Muscle of leg (tissue), 11 donors: ENCODE data around the gene GRIK1. TPM values are rescaled to one million over a fixed set of nuclear protein-coding genes. Genes with fewer than 3 reads are reported as not detected.

Experiments
- DNase-seq: peaks from one replicate; pipeline ENCODE4 v3.0.0; 2013
- H3K27ac ChIP-seq: one replicate; pipeline ENCODE4 v1.5.1; 2013; ENCODE audit warnings: mild to moderate bottlenecking, low read length, control low read depth
- H3K27me3 ChIP-seq: one replicate; pipeline ENCODE4 v1.6.1; 2013; ENCODE audit warnings: low read length; ENCODE audit not compliant: control insufficient read depth, insufficient read depth
- H3K36me3 ChIP-seq: one replicate; pipeline ENCODE4 v1.6.1; 2013; ENCODE audit warnings: low read length; ENCODE audit not compliant: control insufficient read depth, insufficient read depth
- H3K4me1 ChIP-seq: one replicate; pipeline ENCODE4 v1.6.1; 2013; ENCODE audit warnings: low read length; ENCODE audit not compliant: control insufficient read depth, insufficient read depth
- H3K4me3 ChIP-seq: one replicate; pipeline ENCODE4 v1.5.1; 2013; ENCODE audit warnings: low read length, control low read depth
- H3K9me3 ChIP-seq: replicated peaks from 2 replicates; pipeline ENCODE4 v1.6.1; 2013; ENCODE audit warnings: low read depth, low read length; ENCODE audit not compliant: control insufficient read depth
- WGBS: methylation state at CpG from one replicate; pipeline ENCODE4 v1.1.5; 2013; ENCODE audit warnings: missing lambda C conversion rate; ENCODE audit not compliant: insufficient coverage; 5-methylcytosine and 5-hydroxymethylcytosine counted together
- polyA plus RNA-seq, 8 donors: library from polyadenylated mRNA; unstranded; fragments of 120-200 nt; gene quantifications; one replicate each; pipeline versions ENCODE4 v1.2.1 to v1.2.3, GENCODE V29; 2013; ENCODE audit warnings: inconsistent platforms in 1 of 8, low replicate concordance in 1 of 8; ENCODE audit not compliant: insufficient read length in 8 of 8, insufficient read depth in 1 of 8
- total RNA-seq: library from RNA; stranded (reverse); fragments of 120-200 nt; gene quantifications from one replicate; pipeline ENCODE4 v1.2.4, GENCODE V29; 2013

Gene GRIK1
- total and polyA plus RNA-seq, 9 donors: 0.25 to 2.1 (median 0.39) TPM

DNA sequence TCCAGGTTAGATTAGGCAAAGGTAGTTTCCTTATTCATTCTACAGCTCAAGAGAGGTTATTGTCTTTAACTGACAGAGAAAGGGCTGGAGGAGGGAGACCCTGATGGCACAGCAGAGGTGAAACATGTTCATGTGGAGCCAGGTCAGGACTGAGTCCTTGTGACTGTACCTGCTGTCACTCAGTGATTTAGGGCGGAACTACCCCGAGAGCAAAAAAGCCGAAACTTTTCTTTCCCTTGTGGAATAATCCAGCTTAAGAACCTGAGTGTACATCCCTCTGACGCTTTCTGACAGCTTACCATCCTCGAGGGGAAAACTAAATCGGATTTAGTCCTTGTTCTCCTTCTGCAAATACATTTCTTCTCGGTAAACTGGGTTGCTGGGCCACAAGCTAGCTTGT lies 367.8 kb downstream of the GRIK1 start:
- 72% methylated on average over 6 of the region's 7 CpGs for WGBS
- H3K36me3 ChIP-seq: no peaks in the 10 kb centered on the region
- no peaks in the 10 kb centered on the region for H3K27me3 ChIP-seq
- H3K27ac ChIP-seq: no peak overlapping the region
- no peaks in the 10 kb centered on the region for H3K4me1 ChIP-seq
- H3K4me3 ChIP-seq: no peak overlapping the region
- no peaks in the 10 kb centered on the region for H3K9me3 ChIP-seq
- DNase-seq: no peak

DNA sequence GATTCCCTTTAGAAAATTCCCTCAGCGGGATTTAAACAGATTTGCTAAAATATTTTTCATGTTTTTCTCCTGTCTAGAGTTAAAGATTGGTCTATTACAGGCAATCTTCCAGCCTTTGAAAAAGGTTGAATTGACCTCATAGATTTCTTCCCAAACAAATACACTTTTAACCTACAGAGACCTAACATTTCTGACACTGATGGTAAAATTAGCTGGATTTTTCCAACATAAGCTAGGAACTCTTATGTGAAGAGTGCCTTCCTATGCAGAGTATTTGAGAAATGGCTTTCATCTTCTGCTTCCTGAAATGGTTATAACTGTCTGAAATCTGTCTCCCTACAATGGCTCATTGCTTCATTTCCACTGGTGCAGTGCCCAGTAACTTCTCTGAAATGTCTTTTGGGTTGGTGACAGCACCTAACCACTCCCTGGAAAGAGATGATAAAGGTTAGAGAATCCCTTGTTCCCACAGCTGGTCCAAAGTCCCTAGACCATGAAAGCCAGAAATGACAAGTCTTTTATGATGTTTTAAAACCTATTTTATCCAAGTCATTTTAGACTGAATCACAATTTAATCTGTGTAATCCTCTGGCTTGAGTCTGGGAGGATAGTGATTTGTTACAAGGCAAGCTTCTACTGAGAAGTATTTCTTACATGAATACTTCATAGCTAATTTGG lies 371.6 kb downstream of the GRIK1 start:
- no CpG with 5 or more reads among the region's 1 CpG for WGBS
- Histone ChIP-seq H3K4me1 (peaks cover 2% of the 10 kb centered on the region), H3K36me3 (no peaks in the 10 kb centered on the region), H3K4me3 (no peak overlapping the region), H3K27me3 (no peaks in the 10 kb centered on the region), H3K27ac (no peak overlapping the region), H3K9me3 (no peaks in the 10 kb centered on the region)
- peak; percentile 29 for DNase-seq

DNA sequence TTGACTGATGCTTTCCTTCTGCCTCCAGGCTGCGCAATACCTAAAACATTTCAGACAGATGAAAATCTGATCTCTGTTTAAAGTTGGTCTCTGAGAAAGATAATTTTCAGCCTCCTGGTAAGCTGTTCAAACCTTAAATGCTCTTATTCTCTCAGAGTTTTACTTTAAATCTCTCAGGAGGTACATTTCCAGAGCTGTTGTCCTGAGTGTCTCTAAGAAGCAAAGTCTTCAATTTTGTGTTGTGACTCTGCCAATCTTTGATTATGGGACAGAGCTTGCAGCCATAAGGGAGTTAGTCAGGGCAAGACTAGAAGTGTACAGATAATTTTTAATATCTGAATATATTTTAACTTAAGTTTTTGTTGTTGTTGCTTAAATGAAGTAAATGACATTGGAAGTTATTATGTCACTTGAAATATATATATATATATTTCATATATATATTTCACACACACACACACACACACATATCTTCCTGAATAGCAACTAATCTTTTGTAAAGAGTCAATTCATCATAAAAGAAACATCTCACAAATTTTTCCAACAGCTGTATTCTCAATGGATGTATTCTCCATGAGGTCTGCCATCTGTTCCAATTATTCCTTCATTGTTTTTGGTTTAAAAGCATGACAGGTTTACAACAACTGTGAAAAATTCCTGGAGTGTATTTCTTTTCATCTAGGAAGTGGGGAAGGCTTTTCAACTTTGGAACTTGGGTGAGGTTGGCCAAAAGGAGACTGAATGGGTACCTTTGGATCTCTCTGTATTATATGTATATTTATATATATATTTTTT lies 381.7 kb downstream of the GRIK1 start:
- no peaks in the 10 kb centered on the region for H3K27me3 ChIP-seq
- H3K4me1 ChIP-seq: no peaks in the 10 kb centered on the region
- H3K4me3 ChIP-seq: no peak overlapping the region
- peak overlapping the region; percentile 30 for H3K27ac ChIP-seq
- H3K36me3 ChIP-seq: no peaks in the 10 kb centered on the region
- H3K9me3 ChIP-seq: no peaks in the 10 kb centered on the region
- WGBS: no CpG with 5 or more reads among the region's 1 CpG
- DNase-seq: peak; percentile 84

DNA sequence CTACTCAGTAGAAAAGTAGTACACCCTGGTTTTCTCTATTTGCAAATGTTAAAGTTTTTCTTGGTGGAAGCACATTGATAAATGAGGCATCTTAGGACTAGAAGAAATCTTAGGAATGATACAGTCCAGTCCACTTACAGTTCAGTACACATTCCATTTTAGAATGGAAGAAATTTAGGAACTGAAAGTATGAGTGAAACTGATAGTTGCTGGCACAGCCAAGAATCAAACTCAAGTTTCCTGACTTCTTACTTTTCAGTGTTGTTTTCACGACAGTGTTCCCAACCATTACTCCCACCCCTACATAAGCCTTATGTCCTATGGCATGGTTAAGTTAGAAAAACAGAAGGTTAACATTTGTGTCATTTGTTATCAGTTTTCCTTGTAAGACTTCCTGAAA lies 382.6 kb downstream of the GRIK1 start:
- WGBS: no CpG with 5 or more reads among the region's 1 CpG
- Histone ChIP-seq H3K36me3 (no peaks in the 10 kb centered on the region), H3K27me3 (no peaks in the 10 kb centered on the region), H3K9me3 (no peaks in the 10 kb centered on the region), H3K27ac (peak overlapping the region; percentile 30), H3K4me1 (no peaks in the 10 kb centered on the region), H3K4me3 (no peak overlapping the region)
- DNase-seq: peak; percentile 55

DNA sequence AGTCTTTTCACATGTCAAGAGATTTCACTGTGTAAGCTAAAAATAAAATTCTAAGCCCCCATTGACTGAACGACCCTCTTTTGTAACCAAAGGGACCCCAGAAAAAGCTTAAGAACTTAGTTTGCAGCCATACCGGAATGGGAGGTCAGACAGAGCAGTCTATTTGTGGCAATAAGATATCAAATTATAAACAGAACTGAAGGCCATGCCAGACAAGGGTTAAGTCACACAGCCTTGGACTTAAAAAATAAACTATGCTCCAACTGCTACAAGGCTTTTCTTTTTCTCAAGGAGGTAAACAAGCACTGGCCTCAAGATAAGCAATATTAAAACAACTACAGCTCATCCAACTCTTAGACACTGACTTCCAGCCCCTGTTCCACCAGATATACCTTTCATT lies 384.2 kb downstream of the GRIK1 start:
- Histone ChIP-seq H3K36me3 (no peaks in the 10 kb centered on the region), H3K4me3 (no peak overlapping the region), H3K27ac (no peak overlapping the region), H3K27me3 (no peaks in the 10 kb centered on the region), H3K9me3 (no peaks in the 10 kb centered on the region), H3K4me1 (no peaks in the 10 kb centered on the region)
- DNase-seq: no peak
- no CpG with 5 or more reads among the region's 2 CpGs for WGBS

DNA sequence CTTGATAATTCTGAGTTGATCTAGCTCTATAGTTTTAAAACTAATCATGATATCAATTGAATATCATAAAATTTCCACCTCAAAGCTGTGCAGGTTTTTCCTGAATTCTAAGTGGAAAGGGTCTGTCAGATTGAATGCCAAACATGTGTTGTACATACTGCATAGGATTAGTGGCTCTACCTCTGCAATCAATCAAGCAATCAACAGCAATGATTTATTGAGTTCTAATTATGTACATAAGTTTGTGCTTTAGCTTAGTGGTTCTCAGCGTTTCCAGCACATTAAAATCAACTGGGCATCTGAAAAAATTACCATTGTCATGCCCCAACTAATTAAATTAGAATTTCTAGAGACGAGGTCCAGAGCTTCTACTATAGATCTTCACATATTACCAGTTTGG lies 389.6 kb downstream of the GRIK1 start:
- no peak for DNase-seq
- no peak overlapping the region for H3K27ac ChIP-seq
- no peaks in the 10 kb centered on the region for H3K4me1 ChIP-seq
- WGBS: no CpG with 5 or more reads among the region's 2 CpGs
- H3K4me3 ChIP-seq: no peak overlapping the region
- no peaks in the 10 kb centered on the region for H3K9me3 ChIP-seq
- no peaks in the 10 kb centered on the region for H3K27me3 ChIP-seq
- H3K36me3 ChIP-seq: no peaks in the 10 kb centered on the region

DNA sequence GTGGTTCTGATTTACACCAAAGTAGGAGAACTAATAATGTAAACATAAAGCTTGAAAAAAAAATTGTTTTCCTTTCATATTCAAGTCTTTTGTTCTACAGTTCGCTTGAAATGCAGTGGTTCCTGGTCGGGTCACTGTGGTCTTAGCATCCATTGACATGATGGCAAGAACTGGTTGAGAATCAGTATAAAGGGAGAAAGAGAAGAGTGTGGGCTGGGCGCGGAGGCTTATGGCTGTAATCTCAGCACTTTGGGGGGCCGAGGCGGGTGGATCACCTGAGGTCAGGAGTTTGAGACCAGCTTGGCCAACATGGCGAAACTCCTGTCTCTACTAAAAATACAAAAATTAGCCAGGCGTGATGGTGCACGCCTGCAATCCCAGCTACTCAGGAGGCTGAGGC lies 390.2 kb downstream of the GRIK1 start:
- Histone ChIP-seq H3K27me3 (no peaks in the 10 kb centered on the region), H3K4me1 (no peaks in the 10 kb centered on the region), H3K9me3 (no peaks in the 10 kb centered on the region), H3K27ac (no peak overlapping the region), H3K4me3 (no peak overlapping the region), H3K36me3 (no peaks in the 10 kb centered on the region)
- DNase-seq: no peak
- 92% methylated on average over 2 of the region's 9 CpGs for WGBS

DNA sequence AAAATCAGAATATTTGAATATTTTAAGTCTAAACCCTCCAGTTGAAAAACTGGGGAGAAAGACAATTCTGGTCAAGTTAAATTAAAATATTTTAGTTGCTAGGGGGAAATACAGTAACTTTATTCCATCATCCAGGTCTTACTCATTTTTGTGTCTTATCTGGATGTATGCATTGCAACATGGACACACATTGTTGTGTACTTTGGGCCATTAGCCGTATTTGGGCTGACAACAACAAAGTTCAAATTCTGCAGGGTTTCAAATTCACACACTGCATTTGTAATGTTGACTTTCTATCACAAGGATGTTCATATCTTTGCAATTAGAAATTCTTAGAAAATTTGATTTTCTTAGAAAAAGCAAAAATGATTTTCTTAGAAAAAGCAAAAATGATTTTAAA lies 391.8 kb downstream of the GRIK1 start:
- Histone ChIP-seq H3K4me1 (no peaks in the 10 kb centered on the region), H3K36me3 (no peaks in the 10 kb centered on the region), H3K9me3 (no peaks in the 10 kb centered on the region), H3K4me3 (no peak overlapping the region), H3K27ac (no peak overlapping the region), H3K27me3 (no peaks in the 10 kb centered on the region)
- DNase-seq: no peak
- no CpG with 5 or more reads among the region's 1 CpG for WGBS

DNA sequence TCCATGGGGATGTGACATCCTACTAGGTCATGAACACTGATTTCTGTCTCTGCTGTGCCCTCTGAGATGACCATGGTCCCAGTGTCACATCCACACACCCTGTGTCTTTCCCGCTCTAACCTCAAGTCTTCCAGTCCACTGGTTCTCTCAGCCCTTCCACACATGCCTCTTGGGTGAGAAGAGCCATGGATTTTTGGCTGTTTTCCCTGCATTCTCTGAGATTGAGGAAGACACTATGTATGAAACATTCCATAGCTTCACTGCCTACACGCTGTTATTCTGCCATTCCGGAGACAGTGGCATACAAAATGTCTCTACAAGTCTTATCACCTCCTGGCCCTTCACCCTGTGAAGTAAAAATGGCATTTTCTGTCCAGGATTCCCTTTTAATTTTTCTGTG lies 393.7 kb downstream of the GRIK1 start:
- 86% methylated on average over 1 of the region's 3 CpGs for WGBS
- no peaks in the 10 kb centered on the region for H3K36me3 ChIP-seq
- H3K27me3 ChIP-seq: no peaks in the 10 kb centered on the region
- no peaks in the 10 kb centered on the region for H3K4me1 ChIP-seq
- no peak overlapping the region for H3K27ac ChIP-seq
- no peaks in the 10 kb centered on the region for H3K9me3 ChIP-seq
- DNase-seq: no peak
- H3K4me3 ChIP-seq: no peak overlapping the region

DNA sequence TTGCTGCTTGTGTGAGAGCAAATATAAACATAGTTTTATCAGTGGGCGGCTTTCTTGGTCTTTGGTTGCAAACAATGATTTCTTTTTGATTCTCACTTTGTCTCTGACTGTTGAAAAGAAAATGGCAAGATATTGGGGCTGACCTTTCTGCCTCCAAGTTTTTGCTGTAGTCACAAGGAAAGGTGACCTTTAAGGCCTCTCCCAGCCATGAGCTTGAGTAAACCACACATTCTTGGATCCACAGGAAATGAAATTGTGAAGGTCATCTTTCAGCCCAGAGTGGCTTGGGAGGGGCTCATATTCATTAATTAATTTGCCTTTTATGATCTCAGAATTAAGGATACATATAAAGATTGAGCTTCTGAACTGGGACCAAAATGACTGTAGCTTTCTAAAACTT lies 399.5 kb downstream of the GRIK1 start:
- Histone ChIP-seq H3K27me3 (no peaks in the 10 kb centered on the region), H3K36me3 (no peaks in the 10 kb centered on the region), H3K27ac (no peak overlapping the region), H3K4me3 (no peak overlapping the region), H3K9me3 (no peaks in the 10 kb centered on the region), H3K4me1 (no peaks in the 10 kb centered on the region)
- no peak for DNase-seq
- no CpG with 5 or more reads among the region's 1 CpG for WGBS
